GM12878 (cell line): ENCODE measurements around the gene RGSL1. TPM values are rescaled to one million over a fixed set of nuclear protein-coding genes. Genes with fewer than 3 reads are reported as not detected.

Source experiments
- ATAC-seq: fragments of 200-7000 bp; cut with Tn5 transposase; 3 replicates; pipeline ENCODE4 v1.9.1; 2020; ENCODE audit warnings: mild to moderate bottlenecking, moderate library complexity
- BruUV-seq: library from RNA; stranded (reverse); fragments of 400-500 nt; replicated peaks from 2 replicates; lab custom pipeline; 2021; lab: Mats Ljungman, UMichigan
- CTCF ChIA-PET: fragments of 300-600 bp; sonication (Branson Sonifier 250); formaldehyde crosslinking; extraction: SDS; loops from one replicate; lab custom pipeline; 2021; ENCODE audit warnings: inconsistent platforms; lab: Yijun Ruan, JAX
- POLR2A ChIA-PET: fragments of 350-600 bp; formaldehyde crosslinking; extraction: SDS; loops from one replicate; lab custom pipeline; 2021; ENCODE audit warnings: inconsistent platforms; lab: Charles Lee
- RAD21 ChIA-PET: fragments of 300-600 bp; sonication (Branson Sonifier 250); formaldehyde crosslinking; loops from one replicate; lab custom pipeline; 2023; ENCODE audit warnings: antibody characterized with exemption; ENCODE audit not compliant: unreplicated experiment; lab: Charles Lee
- SMC1A ChIA-PET: fragments of 300-600 bp; sonication (Branson Sonifier 250); formaldehyde crosslinking; loops from one replicate; lab custom pipeline; 2023; ENCODE audit not compliant: unreplicated experiment, uncharacterized antibody; lab: Charles Lee
- DNase-seq: peaks from one replicate; pipeline ENCODE4 v3.0.0-alpha.2; 2011; ENCODE audit warnings: low read depth, low spot score
- FAIRE-seq: peaks from 3 replicates; lab custom pipeline; 2011; peaks lifted over from hg19 to GRCh38; lab: Jason Lieb, UNC
- H2AFZ ChIP-seq: 2 replicates; pipeline ENCODE4 v1.6.0; 2011; ENCODE audit warnings: low read depth, low read length, control low read depth; ENCODE audit not compliant: control insufficient read depth
- H3K27ac ChIP-seq: 2 replicates; pipeline ENCODE4 v1.5.1; 2011; ENCODE audit warnings: control low read depth; ENCODE audit not compliant: control insufficient read depth, insufficient read depth
- H3K27me3 ChIP-seq, 2 experiments: replicated peaks in 1 of 2; 2 replicates each; pipeline versions ENCODE4 v1.6.0 to v1.6.1; 2011; ENCODE audit warnings: low read length in 1 of 2; ENCODE audit not compliant: control insufficient read depth in 2 of 2, insufficient read depth in 2 of 2
- H3K36me3 ChIP-seq, 2 experiments: 2 replicates each; pipeline ENCODE4 v1.5.1; 2011; ENCODE audit warnings: low read length in 1 of 2; ENCODE audit not compliant: control insufficient read depth in 2 of 2, insufficient read depth in 2 of 2
- H3K4me1 ChIP-seq: 2 replicates; pipeline ENCODE4 v1.6.1; 2011; ENCODE audit warnings: mild to moderate bottlenecking, low read length, moderate library complexity, mixed read lengths; ENCODE audit not compliant: control insufficient read depth, insufficient read depth
- H3K4me2 ChIP-seq: 2 replicates; pipeline ENCODE4 v1.6.0; 2011; ENCODE audit warnings: control low read depth; ENCODE audit not compliant: control insufficient read depth, insufficient read depth
- H3K4me3 ChIP-seq: fragments of 200-600 bp; sonication (generic); 2 replicates; pipeline ENCODE4 v1.5.1; 2016
- H3K79me2 ChIP-seq: 2 replicates; pipeline ENCODE4 v1.6.0; 2011; ENCODE audit warnings: low read length; ENCODE audit not compliant: control insufficient read depth, insufficient read depth
- H3K9ac ChIP-seq: 2 replicates; pipeline ENCODE4 v1.8.0; 2011; ENCODE audit warnings: low read length, control low read depth, mixed read lengths; ENCODE audit not compliant: control insufficient read depth, insufficient read depth
- H3K9me3 ChIP-seq: replicated peaks from 3 replicates; pipeline ENCODE4 v1.5.1; 2011; ENCODE audit warnings: mild to moderate bottlenecking, low read length; ENCODE audit not compliant: control insufficient read depth, insufficient read depth
- H4K20me1 ChIP-seq: 2 replicates; pipeline ENCODE4 v1.6.0; 2011; ENCODE audit not compliant: control insufficient read depth, insufficient read depth
- BCL11A ChIP-seq: IDR thresholded peaks from 2 replicates; pipeline ENCODE4 v1.6.1; 2011; ENCODE audit warnings: low read depth, low read length
- CUX1 ChIP-seq: IDR thresholded peaks from 2 replicates; pipeline ENCODE4 v1.6.1; 2012; ENCODE audit warnings: improper control_type of control experiment, low read depth, low read length; ENCODE audit not compliant: insufficient replicate concordance
- IKZF2 ChIP-seq, 2 experiments: fragments of 450-650 bp; IDR thresholded peaks; 2 replicates each; pipeline ENCODE4 v1.6.1; 2017; ENCODE audit warnings: mild to moderate bottlenecking in 2 of 2, moderate library complexity in 2 of 2
- MYC ChIP-seq: IDR thresholded peaks from 2 replicates; pipeline ENCODE4 v1.6.1; 2011; ENCODE audit warnings: mild to moderate bottlenecking, low read length, moderate library complexity, inconsistent platforms; ENCODE audit not compliant: insufficient read depth, insufficient replicate concordance, insufficient read length, severe bottlenecking
- PRDM15 ChIP-seq: fragments of 450-650 bp; formaldehyde crosslinking; IDR thresholded peaks from 2 replicates; pipeline ENCODE4 v1.4.0; 2020; ENCODE audit warnings: mild to moderate bottlenecking, moderate library complexity
- USF1 ChIP-seq: IDR thresholded peaks from 2 replicates; pipeline ENCODE4 v1.6.1; 2011; ENCODE audit warnings: borderline replicate concordance, low read depth, mild to moderate bottlenecking, moderate library complexity, mixed read lengths, low read length; ENCODE audit not compliant: insufficient read depth; ENCODE audit errors: extremely low read length
- ZBED1 ChIP-seq: IDR thresholded peaks from 2 replicates; pipeline ENCODE4 v1.6.1; 2016; ENCODE audit warnings: borderline replicate concordance
- WGBS: methylation state at CpG from one replicate; pipeline ENCODE4 v1.1.6; 2016; ENCODE audit warnings: low lambda C conversion rate; ENCODE audit not compliant: insufficient replicate concordance, insufficient coverage; ENCODE audit errors: missing lambda C conversion rate; 5-methylcytosine and 5-hydroxymethylcytosine counted together
- in situ Hi-C: fragments of 300-500 bp; cut with MboI; formaldehyde crosslinking; loops from 9 replicates; pipeline ENCODE4 v1.14.3; 2018; ENCODE audit warnings: mixed read lengths
- intact Hi-C: fragments of 100-400 bp; cut with micrococcal nuclease; formaldehyde crosslinking; loops from one replicate; pipeline ENCODE4 v1.14.2; 2022; ENCODE audit not compliant: unreplicated experiment
- polyA plus RNA-seq, 11 experiments: library from polyadenylated mRNA; depleted of rRNA in 4 of 11; unstranded in 6 of 11; stranded (reverse) in 5 of 11; fragments of >200 nt; fragmentation: Nextera tagmentation in 4 of 11; fragmentation: Illumina TruSeq in 1 of 11; extraction: Ambion mirVana in 4 of 11; extraction: Trizol in 1 of 11; gene quantifications; 1 replicate in 1 of 11; 2 replicates in 10 of 11; pipeline versions ENCODE4 v1.2.1 to v1.2.3, GENCODE V29; 2011 to 2016; ENCODE audit warnings: inconsistent platforms in 2 of 11, missing spikeins in 2 of 11, low read depth in 1 of 11
- total RNA-seq, 4 experiments: library from RNA; depleted of rRNA in 3 of 4; stranded (reverse); fragments of >200 nt in 3 of 4; fragmentation: Illumina TruSeq in 1 of 4; extraction: Trizol in 1 of 4; gene quantifications; 2 replicates each; pipeline versions ENCODE4 v1.2.1 to v1.2.3, GENCODE V29; 2013 to 2021

Gene RGSL1
- total and polyA plus RNA-seq, 10 of the 15 experiments (the other 5 are each of a cell fraction or from before 2014, with no cell fraction given): 0.05 to 0.28 (median 0.27) TPM; not detected in 5

- in situ Hi-C loops (no loop called here), intact Hi-C loops (no loop called here)
- DNase-seq (no peak), ATAC-seq (no peak), FAIRE-seq (no peak)
- no peak overlapping the region for H3K4me3 ChIP-seq
- H4K20me1 ChIP-seq: no peaks in the 10 kb centered on the region
- ChIA-PET RAD21 (no interaction called here), CTCF (no interaction called here), POLR2A (no interaction called here), SMC1A (no interaction called here)
- H3K9me3 ChIP-seq: no peaks in the 10 kb centered on the region; the same call in 2 of the 3 replicates
- no peak overlapping the region for H2AFZ ChIP-seq
- 49% methylated on average over 4 of the region's 4 CpGs for WGBS
- TF ChIP-seq IKZF2 (IDR thresholded peaks at IDR 0.05): no peak
- TF ChIP-seq ZBED1: no peak
- no peak for TF ChIP-seq PRDM15 (CRISPR knock-in tag)
- no peak for TF ChIP-seq USF1
- TF ChIP-seq CUX1: no peak
- no peak for TF ChIP-seq MYC
- TF ChIP-seq BCL11A: no peak
- H3K36me3 ChIP-seq: no peaks in the 10 kb centered on the region
- H3K79me2 ChIP-seq: no peaks in the 10 kb centered on the region
- no peaks in the 10 kb centered on the region; the same call in 1 of the 2 replicates for H3K4me1 ChIP-seq
- BruUV-seq: no TSS peak
- no peak overlapping the region for H3K27ac ChIP-seq
- peaks cover 0 to 2% of the 10 kb centered on the region in 2 experiments; a peak in 2 of 4 replicates for H3K27me3 ChIP-seq
- H3K9ac ChIP-seq: no peak overlapping the region
- no peak overlapping the region for H3K4me2 ChIP-seq
Observed at GRCh38 chr1:182563095-182563494, 113.1 kb downstream of the RGSL1 start.
